ENCODE measurements around the gene MYOD1. TPM values are rescaled to one million over a fixed set of nuclear protein-coding genes. Genes with fewer than 3 reads are reported as not detected.

The MYOD1 gene
- total and polyA plus RNA-seq, 9 of the 15 experiments (the other 6 are each of a cell fraction or from before 2014, with no cell fraction given): not detected

DNA sequence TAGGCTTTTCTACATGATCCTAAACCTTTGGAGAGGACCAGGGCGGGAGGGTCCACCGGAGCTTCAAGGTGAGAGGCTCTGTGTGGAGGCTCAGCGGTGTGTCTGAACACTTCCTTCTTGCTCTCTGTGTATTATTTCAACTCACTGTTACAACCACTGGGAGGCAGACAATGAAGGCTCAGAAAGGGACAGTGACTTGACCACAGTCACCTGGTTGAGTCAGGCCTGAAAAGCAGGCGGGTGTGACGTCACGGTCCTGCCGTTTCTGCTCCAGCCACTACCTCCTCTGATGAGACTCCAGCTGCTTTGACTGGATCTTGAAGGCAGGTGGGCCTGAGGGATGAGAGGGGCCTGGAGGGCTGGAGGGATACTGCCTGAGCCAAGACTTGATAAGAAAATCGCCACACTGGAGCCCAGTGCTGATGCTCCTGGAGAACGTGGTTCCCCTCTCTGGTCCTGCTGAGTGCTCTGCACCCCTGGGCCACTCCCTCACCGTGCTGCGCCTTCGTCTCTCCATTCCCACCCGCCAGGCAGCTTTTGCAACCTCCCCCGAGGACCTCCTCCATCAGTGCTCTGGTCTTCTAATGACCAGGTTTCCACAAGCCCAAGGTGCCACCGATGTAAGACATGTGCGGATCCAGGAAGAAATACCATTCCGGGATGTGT, 43.1 kb downstream of the MYOD1 start:
- Histone ChIP-seq H3K4me1 (replicated peaks in 1 of 2; ENCODE audit: control insufficient read depth in 2 of 2, insufficient read depth in 2 of 2, low read length in 2 of 2) (peaks cover 0 to 5% of the 10 kb centered on the region in 2 experiments; a peak in 1 of 5 replicates), H3K36me3 (ENCODE audit: control insufficient read depth, insufficient read depth, low read length) (no peaks in the 10 kb centered on the region), H4K20me1 (replicated peaks; ENCODE audit: control insufficient read depth, insufficient read depth, low read length) (peaks cover 12% of the 10 kb centered on the region; the same call in 1 of the 2 replicates), H3K9me1 (ENCODE audit: control insufficient read depth, insufficient read depth, low read length) (no peaks in the 10 kb centered on the region), H2AFZ (ENCODE audit: low read depth, low read length) (no peak overlapping the region), H3K9ac (ENCODE audit: insufficient read depth in 1 of 2, low read depth in 2 of 2, low read length in 2 of 2) (0 out of 4 replicates have a peak overlapping the region, but pooled peaks of 1 of the 2 experiments have one; percentile 13), H3K79me2 (ENCODE audit: control insufficient read depth, insufficient read depth, low read length) (no peaks in the 10 kb centered on the region), H3K27me3 (ENCODE audit: control insufficient read depth in 2 of 2, insufficient read depth in 2 of 2, low read length in 2 of 2) (peaks cover 0 to 17% of the 10 kb centered on the region in 2 experiments; a peak in 3 of 5 replicates), H3K27ac (ENCODE audit: extremely low read depth, low read depth, low read length) (no peak overlapping the region), H3K9me3 (replicated peaks; ENCODE audit: control insufficient read depth, insufficient read depth, low read depth, low read length) (no peaks in the 10 kb centered on the region), H3K4me2 (ENCODE audit: insufficient read depth, low read length) (no peak overlapping the region), H3K4me3 (no peak overlapping the region)
- FAIRE-seq (peak; percentile 69), DNase-seq (ENCODE audit: extremely low read depth in 1 of 4, low spot score in 3 of 4) (peak; percentile 41 to 48 (median 45)), ATAC-seq (peak; percentile 71)
- WGBS (ENCODE audit: insufficient coverage, low coverage, missing lambda C conversion rate): 11% methylated on average over 17 of the region's 17 CpGs
- CTCF ChIA-PET (ENCODE audit: low intra/inter-chr PET ratio): interaction anchor here (4.7 kb wide), 1 partner anchor 217 kb away, joined by 42 read pairs; no protein-coding TSS in a partner anchor
- POLR2A ChIA-PET: no interaction called here
- in situ Hi-C loops (cut with MboI): no loop called here
- BruUV-seq (replicated peaks): no TSS peak
- intact Hi-C loops (cut with micrococcal nuclease): loop anchor here (5.0 kb wide), 1 partner anchor 70 kb away; no protein-coding TSS in a partner anchor
- TF ChIP-seq LCOR (CRISPR knock-in tag; IDR thresholded peaks at IDR 0.05): no peak
- TF ChIP-seq DIDO1 (tag; IDR thresholded peaks at IDR 0.05; ENCODE audit: low read depth): no peak
- no peak for TF ChIP-seq ZNF507 (tag; conservative IDR thresholded peaks at IDR 0.05)
- TF ChIP-seq, protein P1, sequence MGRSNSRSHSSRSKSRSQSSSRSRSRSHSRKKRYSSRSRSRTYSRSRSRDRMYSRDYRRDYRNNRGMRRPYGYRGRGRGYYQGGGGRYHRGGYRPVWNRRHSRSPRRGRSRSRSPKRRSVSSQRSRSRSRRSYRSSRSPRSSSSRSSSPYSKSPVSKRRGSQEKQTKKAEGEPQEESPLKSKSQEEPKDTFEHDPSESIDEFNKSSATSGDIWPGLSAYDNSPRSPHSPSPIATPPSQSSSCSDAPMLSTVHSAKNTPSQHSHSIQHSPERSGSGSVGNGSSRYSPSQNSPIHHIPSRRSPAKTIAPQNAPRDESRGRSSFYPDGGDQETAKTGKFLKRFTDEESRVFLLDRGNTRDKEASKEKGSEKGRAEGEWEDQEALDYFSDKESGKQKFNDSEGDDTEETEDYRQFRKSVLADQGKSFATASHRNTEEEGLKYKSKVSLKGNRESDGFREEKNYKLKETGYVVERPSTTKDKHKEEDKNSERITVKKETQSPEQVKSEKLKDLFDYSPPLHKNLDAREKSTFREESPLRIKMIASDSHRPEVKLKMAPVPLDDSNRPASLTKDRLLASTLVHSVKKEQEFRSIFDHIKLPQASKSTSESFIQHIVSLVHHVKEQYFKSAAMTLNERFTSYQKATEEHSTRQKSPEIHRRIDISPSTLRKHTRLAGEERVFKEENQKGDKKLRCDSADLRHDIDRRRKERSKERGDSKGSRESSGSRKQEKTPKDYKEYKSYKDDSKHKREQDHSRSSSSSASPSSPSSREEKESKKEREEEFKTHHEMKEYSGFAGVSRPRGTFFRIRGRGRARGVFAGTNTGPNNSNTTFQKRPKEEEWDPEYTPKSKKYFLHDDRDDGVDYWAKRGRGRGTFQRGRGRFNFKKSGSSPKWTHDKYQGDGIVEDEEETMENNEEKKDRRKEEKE (IDR thresholded peaks at IDR 0.05; ENCODE audit: borderline replicate concordance in 1 of 2, control insufficient read depth in 1 of 2, low read depth in 2 of 2, low read length in 1 of 2): no peak
- no peak for TF ChIP-seq CEBPG (CRISPR knock-in tag; IDR thresholded peaks at IDR 0.05)
- no peak for TF ChIP-seq CEBPG (tag; conservative IDR thresholded peaks at IDR 0.05 in 1 of 2, IDR thresholded peaks at IDR 0.05 in 1 of 2)
- TF ChIP-seq, protein P2, sequence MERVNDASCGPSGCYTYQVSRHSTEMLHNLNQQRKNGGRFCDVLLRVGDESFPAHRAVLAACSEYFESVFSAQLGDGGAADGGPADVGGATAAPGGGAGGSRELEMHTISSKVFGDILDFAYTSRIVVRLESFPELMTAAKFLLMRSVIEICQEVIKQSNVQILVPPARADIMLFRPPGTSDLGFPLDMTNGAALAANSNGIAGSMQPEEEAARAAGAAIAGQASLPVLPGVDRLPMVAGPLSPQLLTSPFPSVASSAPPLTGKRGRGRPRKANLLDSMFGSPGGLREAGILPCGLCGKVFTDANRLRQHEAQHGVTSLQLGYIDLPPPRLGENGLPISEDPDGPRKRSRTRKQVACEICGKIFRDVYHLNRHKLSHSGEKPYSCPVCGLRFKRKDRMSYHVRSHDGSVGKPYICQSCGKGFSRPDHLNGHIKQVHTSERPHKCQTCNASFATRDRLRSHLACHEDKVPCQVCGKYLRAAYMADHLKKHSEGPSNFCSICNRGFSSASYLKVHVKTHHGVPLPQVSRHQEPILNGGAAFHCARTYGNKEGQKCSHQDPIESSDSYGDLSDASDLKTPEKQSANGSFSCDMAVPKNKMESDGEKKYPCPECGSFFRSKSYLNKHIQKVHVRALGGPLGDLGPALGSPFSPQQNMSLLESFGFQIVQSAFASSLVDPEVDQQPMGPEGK (CRISPR knock-in tag; IDR thresholded peaks at IDR 0.05; ENCODE audit: borderline replicate concordance): no peak
- TF ChIP-seq CREB1 (IDR thresholded peaks at IDR 0.05): peak; percentile 49; the same call in 1 of the 2 replicates
- peak; percentile 54; the same call in 1 of the 2 replicates for TF ChIP-seq CREB1 (CRISPR knock-in tag; IDR thresholded peaks at IDR 0.05)
- no peak for TF ChIP-seq SIRT6 (IDR thresholded peaks at IDR 0.05; ENCODE audit: low read depth, low read length)
- peak; percentile 82 for TF ChIP-seq CREM (IDR thresholded peaks at IDR 0.05; ENCODE audit: low read depth)
- TF ChIP-seq, protein P3, sequence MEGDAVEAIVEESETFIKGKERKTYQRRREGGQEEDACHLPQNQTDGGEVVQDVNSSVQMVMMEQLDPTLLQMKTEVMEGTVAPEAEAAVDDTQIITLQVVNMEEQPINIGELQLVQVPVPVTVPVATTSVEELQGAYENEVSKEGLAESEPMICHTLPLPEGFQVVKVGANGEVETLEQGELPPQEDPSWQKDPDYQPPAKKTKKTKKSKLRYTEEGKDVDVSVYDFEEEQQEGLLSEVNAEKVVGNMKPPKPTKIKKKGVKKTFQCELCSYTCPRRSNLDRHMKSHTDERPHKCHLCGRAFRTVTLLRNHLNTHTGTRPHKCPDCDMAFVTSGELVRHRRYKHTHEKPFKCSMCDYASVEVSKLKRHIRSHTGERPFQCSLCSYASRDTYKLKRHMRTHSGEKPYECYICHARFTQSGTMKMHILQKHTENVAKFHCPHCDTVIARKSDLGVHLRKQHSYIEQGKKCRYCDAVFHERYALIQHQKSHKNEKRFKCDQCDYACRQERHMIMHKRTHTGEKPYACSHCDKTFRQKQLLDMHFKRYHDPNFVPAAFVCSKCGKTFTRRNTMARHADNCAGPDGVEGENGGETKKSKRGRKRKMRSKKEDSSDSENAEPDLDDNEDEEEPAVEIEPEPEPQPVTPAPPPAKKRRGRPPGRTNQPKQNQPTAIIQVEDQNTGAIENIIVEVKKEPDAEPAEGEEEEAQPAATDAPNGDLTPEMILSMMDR (IDR thresholded peaks at IDR 0.05 in 2 of 3, conservative IDR thresholded peaks at IDR 0.05 in 1 of 3; ENCODE audit: insufficient read depth in 2 of 3, low read depth in 1 of 3, low read length in 3 of 3): peak; percentile 26 to 36 (median 28); a peak in 3 of 6 replicates
- TF ChIP-seq MEF2A (IDR thresholded peaks at IDR 0.05; ENCODE audit: control insufficient read depth, low read depth, low read length): no peak
- 0 out of 2 replicates have a peak, but pooled peaks have one; percentile 11 for TF ChIP-seq BCOR (IDR thresholded peaks at IDR 0.05)
